H1 (cell line): ENCODE measurements around the gene BLOC1S4. TPM values are rescaled to one million over a fixed set of nuclear protein-coding genes. Genes with fewer than 3 reads are reported as not detected.

Source experiments
- CTCF ChIA-PET: fragments of 300-600 bp; sonication (Branson Sonifier 250); formaldehyde crosslinking; loops from one replicate; lab custom pipeline; 2021; ENCODE audit not compliant: partially characterized antibody; lab: Charles Lee
- POLR2A ChIA-PET: fragments of 300-600 bp; sonication (Branson Sonifier 250); formaldehyde crosslinking; loops from one replicate; lab custom pipeline; 2021; ENCODE audit warnings: inconsistent platforms; ENCODE audit not compliant: partially characterized antibody; lab: Charles Lee
- DNase-seq, 2 experiments: peaks; one replicate each; pipeline versions ENCODE4 v3.0.0 to v3.0.0-alpha.2; 2010 to 2022; ENCODE audit warnings: low spot score in 2 of 2, low read depth in 1 of 2, mixed read lengths in 1 of 2
- FAIRE-seq: peaks from 2 replicates; lab custom pipeline; 2011; peaks lifted over from hg19 to GRCh38; lab: Jason Lieb, UNC
- H2AFZ ChIP-seq: 2 replicates; pipeline ENCODE4 v1.8.1; 2012; ENCODE audit warnings: low read length, inconsistent platforms
- H2AK5ac ChIP-seq: 2 replicates; pipeline ENCODE4 v1.6.1; 2013; ENCODE audit warnings: low read depth, low read length
- H2BK120ac ChIP-seq: replicated peaks from 2 replicates; pipeline ENCODE3; 2013; ENCODE audit warnings: low read depth, low read length, inconsistent platforms
- H2BK12ac ChIP-seq: 2 replicates; pipeline ENCODE4 v1.6.1; 2013; ENCODE audit warnings: low read depth, low read length
- H2BK15ac ChIP-seq: 2 replicates; pipeline ENCODE4 v1.6.1; 2013; ENCODE audit warnings: low read length
- H2BK20ac ChIP-seq: 2 replicates; pipeline ENCODE4 v1.6.1; 2013; ENCODE audit warnings: low read length
- H2BK5ac ChIP-seq: 2 replicates; pipeline ENCODE4 v1.6.1; 2013; ENCODE audit warnings: low read depth, low read length
- H3K14ac ChIP-seq: 2 replicates; pipeline ENCODE4 v1.6.1; 2013; ENCODE audit warnings: inconsistent platforms; ENCODE audit not compliant: insufficient read length
- H3K18ac ChIP-seq: 2 replicates; pipeline ENCODE4 v1.6.1; 2013; ENCODE audit warnings: low read length; ENCODE audit errors: extremely low read depth
- H3K23ac ChIP-seq: 2 replicates; pipeline ENCODE4 v1.6.1; 2013; ENCODE audit warnings: inconsistent platforms; ENCODE audit not compliant: insufficient read length
- H3K23me2 ChIP-seq: 2 replicates; pipeline ENCODE4 v1.6.1; 2013; ENCODE audit warnings: low read depth, low read length
- H3K27ac ChIP-seq: 2 replicates; pipeline ENCODE4 v1.6.1; 2011; ENCODE audit warnings: low read depth, low read length, inconsistent platforms
- H3K27me3 ChIP-seq, 4 experiments: replicated peaks in 1 of 4; 1 replicate in 1 of 4; 2 replicates in 3 of 4; pipeline versions ENCODE4 v1.6.1 to v1.8.1; 2011 to 2013; ENCODE audit warnings: low read length in 3 of 4, mild to moderate bottlenecking in 3 of 4, inconsistent platforms in 2 of 4, mixed read lengths in 2 of 4, moderate library complexity in 1 of 4; ENCODE audit not compliant: control insufficient read depth in 3 of 4, insufficient read depth in 3 of 4; ENCODE audit errors: extremely low read depth in 1 of 4
- H3K36me3 ChIP-seq, 4 experiments: 2 replicates each; pipeline versions ENCODE4 v1.6.1 to v1.8.1; 2011 to 2013; ENCODE audit warnings: mild to moderate bottlenecking in 4 of 4, low read length in 3 of 4, moderate library complexity in 2 of 4, control low read depth in 1 of 4, inconsistent platforms in 1 of 4; ENCODE audit not compliant: insufficient read depth in 4 of 4, control insufficient read depth in 2 of 4
- H3K4ac ChIP-seq: replicated peaks from 2 replicates; pipeline ENCODE3; 2013; ENCODE audit warnings: low read length, low read depth, mixed read lengths, inconsistent platforms; ENCODE audit not compliant: insufficient read length
- H3K4me1 ChIP-seq, 4 experiments: replicated peaks in 1 of 4; 1 replicate in 1 of 4; 2 replicates in 3 of 4; pipeline versions ENCODE4 v1.6.1 to v1.8.1; 2011 to 2013; ENCODE audit warnings: low read length in 3 of 4, inconsistent platforms in 2 of 4, mixed read lengths in 1 of 4; ENCODE audit not compliant: insufficient read depth in 4 of 4, control insufficient read depth in 3 of 4
- H3K4me2 ChIP-seq, 2 experiments: 2 replicates each; pipeline versions ENCODE4 v1.6.1 to v1.8.1; 2011 to 2013; ENCODE audit warnings: low read depth in 2 of 2, low read length in 2 of 2, control low read depth in 1 of 2, inconsistent platforms in 1 of 2, mild to moderate bottlenecking in 1 of 2; ENCODE audit not compliant: insufficient read depth in 1 of 2
- H3K4me3 ChIP-seq, 4 experiments: fragments of 200-600, 300-600 bp in 1 of 4; sonication (generic), shearing (Covaris generic), sonication (Bioruptor Twin) in 1 of 4; 2 replicates each; pipeline versions ENCODE4 v1.5.1 to v1.8.1; 2011 to 2016; ENCODE audit warnings: low read length in 4 of 4, low read depth in 3 of 4, control low read depth in 2 of 4, inconsistent platforms in 2 of 4, mild to moderate bottlenecking in 2 of 4, mixed read lengths in 1 of 4, moderate library complexity in 1 of 4; ENCODE audit not compliant: insufficient read depth in 2 of 4; ENCODE audit errors: extremely low read depth in 1 of 4
- H3K56ac ChIP-seq: replicated peaks from 2 replicates; pipeline ENCODE3; 2013; ENCODE audit warnings: low read depth, mild to moderate bottlenecking, mixed read lengths, low read length, inconsistent platforms; ENCODE audit not compliant: insufficient read length
- H3K79me1 ChIP-seq: 2 replicates; pipeline ENCODE4 v1.6.1; 2013; ENCODE audit warnings: low read depth, low read length, control low read depth
- H3K79me2 ChIP-seq, 2 experiments: 2 replicates each; pipeline versions ENCODE4 v1.6.1 to v1.8.1; 2012 to 2013; ENCODE audit warnings: low read length in 2 of 2, mild to moderate bottlenecking in 2 of 2, inconsistent platforms in 1 of 2; ENCODE audit not compliant: insufficient read depth in 2 of 2, control insufficient read depth in 1 of 2
- H3K9ac ChIP-seq, 4 experiments: replicated peaks in 1 of 4; 1 replicate in 1 of 4; 2 replicates in 3 of 4; pipeline versions ENCODE4 v1.6.1 to v1.8.1; 2011 to 2013; ENCODE audit warnings: low read depth in 3 of 4, low read length in 3 of 4, control low read depth in 2 of 4, mild to moderate bottlenecking in 2 of 4, moderate library complexity in 2 of 4, inconsistent platforms in 1 of 4; ENCODE audit errors: extremely low read depth in 1 of 4
- H3K9me3 ChIP-seq, 2 experiments: 2 replicates each; pipeline versions ENCODE4 v1.6.1 to v1.8.1; 2012 to 2013; ENCODE audit warnings: mild to moderate bottlenecking in 2 of 2, moderate library complexity in 2 of 2, control low read depth in 1 of 2, inconsistent platforms in 1 of 2, low read depth in 1 of 2, low read length in 1 of 2, mixed read lengths in 1 of 2; ENCODE audit not compliant: insufficient read depth in 2 of 2
- H4K20me1 ChIP-seq, 2 experiments: replicated peaks in 1 of 2; 2 replicates each; pipeline versions ENCODE3 to v1.8.1; 2011 to 2013; ENCODE audit warnings: inconsistent platforms in 2 of 2, low read length in 2 of 2, mild to moderate bottlenecking in 1 of 2; ENCODE audit not compliant: insufficient read depth in 2 of 2, control insufficient read depth in 1 of 2
- H4K5ac ChIP-seq: 2 replicates; pipeline ENCODE4 v1.6.1; 2013; ENCODE audit warnings: low read length, low read depth, mixed read lengths, inconsistent platforms; ENCODE audit not compliant: insufficient read length
- H4K8ac ChIP-seq: 2 replicates; pipeline ENCODE4 v1.8.0; 2013; ENCODE audit warnings: mild to moderate bottlenecking, moderate library complexity, low read length, inconsistent platforms; ENCODE audit not compliant: insufficient read depth; ENCODE audit errors: extremely low read depth
- H4K91ac ChIP-seq: replicated peaks from 2 replicates; pipeline ENCODE3; 2013; ENCODE audit warnings: low read length, mixed read lengths, inconsistent platforms; ENCODE audit not compliant: insufficient read length
- BRCA1 ChIP-seq: IDR thresholded peaks from 2 replicates; pipeline ENCODE4 v1.6.1; 2012; ENCODE audit warnings: low read depth, low read length, improper control_type of control experiment
- EZH2 ChIP-seq: fragments of 200-600 bp; sonication (generic); IDR thresholded peaks from 2 replicates; pipeline ENCODE4 v1.7.1; 2012; ENCODE audit warnings: low read depth, mild to moderate bottlenecking, moderate library complexity, low read length, inconsistent platforms; ENCODE audit not compliant: severe bottlenecking
- WGBS, 2 experiments: shearing (Covaris generic) in 1 of 2; methylation state at CpG; one replicate each; pipeline versions ENCODE4 v1.1.6 to v1.1.7; 2013 to 2015; ENCODE audit warnings: low lambda C conversion rate in 2 of 2, mixed read lengths in 2 of 2, inconsistent platforms in 1 of 2, low coverage in 1 of 2, missing lambda C conversion rate in 1 of 2; ENCODE audit not compliant: insufficient replicate concordance in 2 of 2, insufficient coverage in 1 of 2, insufficient read length in 1 of 2; ENCODE audit errors: extremely low coverage in 1 of 2, missing lambda C conversion rate in 1 of 2; 5-methylcytosine and 5-hydroxymethylcytosine counted together
- polyA plus RNA-seq, 7 experiments: library from polyadenylated mRNA; depleted of rRNA in 3 of 7; stranded (reverse) in 5 of 7; unstranded in 2 of 7; fragments of >200 nt in 5 of 7; fragments of 200-250 nt in 2 of 7; gene quantifications; 1 replicate in 5 of 7; 2 replicates in 1 of 7; 4 replicates in 1 of 7; pipeline versions ENCODE4 v1.2.1 to v1.2.3, GENCODE V29; 2011 to 2013; ENCODE audit warnings: missing spikeins in 2 of 7, mixed read lengths in 2 of 7
- total RNA-seq: library from RNA; stranded (reverse); fragmentation: NEBNext Ultra II Directional; extraction: Animal tissue kit (Norgen Biotek cat#: 25700); gene quantifications from 2 replicates; pipeline ENCODE4 v1.2.1, GENCODE V29; 2021

Gene BLOC1S4
- total and polyA plus RNA-seq, 2 of the 8 experiments (the other 6 are each of a cell fraction or from before 2014, with no cell fraction given): 19.1 to 27.8 TPM

DNA sequence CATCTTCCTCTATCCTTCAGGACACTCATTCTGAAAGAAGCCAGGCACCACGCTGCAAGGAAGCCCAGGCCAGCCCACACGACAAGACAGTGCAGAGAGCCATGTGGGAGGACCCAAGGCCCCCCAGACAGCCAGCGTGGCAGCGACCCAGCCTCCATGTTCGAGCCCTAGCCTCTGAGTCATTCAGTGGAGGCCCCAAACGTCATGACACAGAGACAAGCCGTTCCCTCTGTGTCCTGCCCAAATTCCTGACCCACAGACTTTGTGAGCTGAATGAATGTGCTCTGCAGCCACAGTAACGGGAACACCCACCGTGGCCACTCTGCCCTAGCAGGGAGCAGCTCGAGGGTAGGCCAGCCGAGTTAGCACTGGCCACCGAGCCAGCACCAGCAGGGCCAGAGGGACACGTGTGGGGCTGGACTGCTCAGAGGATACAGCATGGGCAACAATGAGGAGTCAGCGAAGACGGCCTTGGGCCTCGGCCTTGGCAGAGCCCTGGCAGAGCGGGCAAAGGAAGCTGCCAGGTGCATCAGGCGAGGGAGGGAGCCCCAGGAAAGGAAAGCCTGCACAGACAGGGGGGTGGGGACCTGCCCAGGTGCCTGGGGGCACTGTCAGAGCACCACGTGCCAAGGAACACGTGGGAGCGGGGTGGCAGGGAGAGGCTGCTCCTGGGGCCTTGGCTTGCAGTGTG, 8.6 kb downstream of the BLOC1S4 start:
- ChIA-PET CTCF (interaction anchor here (11.1 kb wide), 1 partner anchor 150 kb away, joined by 182 read pairs; no protein-coding TSS in a partner anchor), POLR2A (no interaction called here)
- no peak overlapping the region for H2BK12ac ChIP-seq
- H4K8ac ChIP-seq: no peak overlapping the region; the same call in 1 of the 2 replicates
- no peak overlapping the region for H3K27ac ChIP-seq
- no peak overlapping the region for H2BK15ac ChIP-seq
- H3K36me3 ChIP-seq: no peaks in the 10 kb centered on the region; a peak in 1 of 8 replicates
- H3K4me2 ChIP-seq: no peak overlapping the region
- H2BK5ac ChIP-seq: no peak overlapping the region
- H3K18ac ChIP-seq: no peak overlapping the region
- H2BK120ac ChIP-seq: no peak overlapping the region
- 93% methylated on average over 21 of the region's 21 CpGs; no CpG with 5 or more reads in 1 of the 2 experiments for WGBS, 2 experiments
- DNase-seq: no peak
- H3K56ac ChIP-seq: no peak overlapping the region
- H3K79me1 ChIP-seq: no peaks in the 10 kb centered on the region
- no peaks in the 10 kb centered on the region for H3K9me3 ChIP-seq
- no peak overlapping the region for H3K4me3 ChIP-seq
- no peak overlapping the region for H3K4ac ChIP-seq
- H4K91ac ChIP-seq: no peak overlapping the region
- H3K23me2 ChIP-seq: peaks cover 9% of the 10 kb centered on the region
- no peaks in the 10 kb centered on the region for H3K79me2 ChIP-seq
- H3K9ac ChIP-seq: no peak overlapping the region
- H2BK20ac ChIP-seq: no peak overlapping the region
- peaks cover 0 to 13% (median 6%) of the 10 kb centered on the region in 4 experiments; a peak in 5 of 7 replicates for H3K4me1 ChIP-seq
- H2AFZ ChIP-seq: no peak overlapping the region
- no peak overlapping the region for H3K23ac ChIP-seq
- no peak overlapping the region for H3K14ac ChIP-seq
- no peaks in the 10 kb centered on the region for H3K27me3 ChIP-seq
- H4K20me1 ChIP-seq: peaks cover 0 to 6% of the 10 kb centered on the region in 2 experiments
- no peak for FAIRE-seq
- no peak overlapping the region for H4K5ac ChIP-seq
- no peak overlapping the region for H2AK5ac ChIP-seq
- TF ChIP-seq BRCA1 (no peak), EZH2 (no peak)
